GM21515 (cell line): ENCODE results near the gene CCSER2.
"Not testable (repeated sequence)": the region's sequence is repeated elsewhere in the genome, so short reads cannot be mapped to it uniquely, and the experiment has no call there.

Source experiments
- ATAC-seq: cut with Tn5 transposase; IDR thresholded peaks from one replicate; pipeline ENCODE4 v1.9.1; 2021; ENCODE audit not compliant: unreplicated experiment

The CCSER2 gene

GRCh38 chr10:84511709-84512285 lies 183.4 kb downstream of the CCSER2 start:
- no peak for ATAC-seq

- ATAC-seq = no peak
Measured at GRCh38 chr10:84517554-84517953, 189.2 kb downstream of the CCSER2 start.

GRCh38 chr10:84519235-84519634 lies 190.8 kb downstream of the CCSER2 start:
- ATAC-seq = no peak

GRCh38 chr10:84521013-84521412 lies 192.6 kb downstream of the CCSER2 start:
- no peak for ATAC-seq

- no peak for ATAC-seq
Measured at GRCh38 chr10:84521468-84521867, 193.1 kb downstream of the CCSER2 start.

GRCh38 chr10:84522612-84523462 lies 194.4 kb downstream of the CCSER2 start:
- no peak for ATAC-seq

GRCh38 chr10:84523526-84523925 lies 195.1 kb downstream of the CCSER2 start:
- ATAC-seq = no peak

GRCh38 chr10:84524435-84524834 lies 196.0 kb downstream of the CCSER2 start:
- ATAC-seq = no peak

- no peak for ATAC-seq
Measured at GRCh38 chr10:84525120-84525806, 196.9 kb downstream of the CCSER2 start.

- not testable (repeated sequence) for ATAC-seq
Measured at GRCh38 chr10:84525807-84526182, 197.4 kb downstream of the CCSER2 start.

GRCh38 chr10:84527386-84527785 lies 199.0 kb downstream of the CCSER2 start:
- ATAC-seq = not testable (repeated sequence)

- not testable (repeated sequence) for ATAC-seq
Measured at GRCh38 chr10:84528526-84528925, 200.1 kb downstream of the CCSER2 start.

GRCh38 chr10:84530724-84531325 lies 202.4 kb downstream of the CCSER2 start:
- no peak for ATAC-seq

- ATAC-seq = no peak
Measured at GRCh38 chr10:84531396-84531795, 203.0 kb downstream of the CCSER2 start.

GRCh38 chr10:84534168-84534567 lies 205.8 kb downstream of the CCSER2 start:
- no peak for ATAC-seq

GRCh38 chr10:84537447-84537931 lies 209.1 kb downstream of the CCSER2 start:
- ATAC-seq = peak; percentile 74

- no peak for ATAC-seq
Measured at GRCh38 chr10:84538036-84538435, 209.6 kb downstream of the CCSER2 start.

- ATAC-seq = no peak
Measured at GRCh38 chr10:84539216-84539615, 210.8 kb downstream of the CCSER2 start.

- ATAC-seq = peak; percentile 16
Measured at GRCh38 chr10:84540022-84540616, 211.7 kb downstream of the CCSER2 start.

- ATAC-seq = peak; percentile 83
Measured at GRCh38 chr10:84540617-84541288, 212.4 kb downstream of the CCSER2 start.
